GM12878 (cell line): Measurements from ENCODE around the gene DNAH1.

Source experiments
- CTCF ChIP-seq, 3 experiments: IDR thresholded peaks in 2 of 3; conservative IDR thresholded peaks in 1 of 3; 2 replicates each; pipeline ENCODE4 v1.5.1; 2011; ENCODE audit warnings: low read depth in 3 of 3, low read length in 3 of 3, mild to moderate bottlenecking in 3 of 3, control low read depth in 2 of 3, moderate library complexity in 2 of 3, inconsistent platforms in 1 of 3, mixed read lengths in 1 of 3; ENCODE audit not compliant: control insufficient read depth in 2 of 3, insufficient read depth in 1 of 3; ENCODE audit errors: extremely low read depth in 1 of 3
- CUX1 ChIP-seq: IDR thresholded peaks from 2 replicates; pipeline ENCODE4 v1.6.1; 2012; ENCODE audit warnings: improper control_type of control experiment, low read depth, low read length; ENCODE audit not compliant: insufficient replicate concordance
- EZH2 ChIP-seq: IDR thresholded peaks from 2 replicates; pipeline ENCODE4 v1.6.1; 2012; ENCODE audit warnings: low read depth, mild to moderate bottlenecking, control low read depth, inconsistent platforms, low read length, borderline replicate concordance; ENCODE audit not compliant: control insufficient read depth
- HDAC6 ChIP-seq: fragments of 200-600 bp; sonication (generic); IDR thresholded peaks from one replicate; pipeline ENCODE4 v1.8.0; 2017; ENCODE audit warnings: antibody characterized with exemption; ENCODE audit not compliant: unreplicated experiment
- NFYB ChIP-seq: IDR thresholded peaks from 2 replicates; pipeline ENCODE4 v1.6.1; 2011; ENCODE audit warnings: low read depth, mild to moderate bottlenecking, low read length, improper control_type of control experiment, moderate library complexity; ENCODE audit not compliant: insufficient read depth
- PML ChIP-seq: IDR thresholded peaks from 2 replicates; pipeline ENCODE4 v1.6.1; 2012; ENCODE audit warnings: low read length, inconsistent platforms
- POLR2A ChIP-seq: IDR thresholded peaks from 2 replicates; pipeline ENCODE4 v1.6.1; 2011; ENCODE audit warnings: low read depth, mild to moderate bottlenecking, low read length
- SIX5 ChIP-seq: IDR thresholded peaks from 2 replicates; pipeline ENCODE4 v1.6.1; 2011; ENCODE audit warnings: mild to moderate bottlenecking, low read depth, low read length, moderate library complexity; ENCODE audit not compliant: severe bottlenecking
- USF2 ChIP-seq: IDR thresholded peaks from 2 replicates; pipeline ENCODE4 v1.6.1; 2011; ENCODE audit warnings: low read depth, low read length, improper control_type of control experiment, borderline replicate concordance

GRCh38 chr3:52405066-52405465 lies 88.9 kb downstream of the DNAH1 start:
- TF ChIP-seq CUX1 = no peak
- TF ChIP-seq POLR2A = no peak
- no peak for TF ChIP-seq USF2
- TF ChIP-seq SIX5 = no peak
- no peak for TF ChIP-seq EZH2
- TF ChIP-seq PML = no peak
- TF ChIP-seq HDAC6 = no peak
- TF ChIP-seq NFYB = no peak
- TF ChIP-seq CTCF (IDR thresholded peaks at IDR 0.05 in 2 of 3, conservative IDR thresholded peaks at IDR 0.05 in 1 of 3; ENCODE audit: control insufficient read depth in 2 of 3, extremely low read depth in 1 of 3, insufficient read depth in 1 of 3, low read depth in 3 of 3, low read length in 3 of 3) = no peak
